H9 (cell line): ENCODE measurements around the gene MOGAT2. TPM values are rescaled to one million over a fixed set of nuclear protein-coding genes. Genes with fewer than 3 reads are reported as not detected.
"Not testable (repeated sequence)": the region's sequence is repeated elsewhere in the genome, so short reads cannot be mapped to it uniquely, and the experiment has no call there.

Source experiments
- DNase-seq: peaks from one replicate; pipeline ENCODE4 v3.0.0-alpha.2; 2017
- H2AFZ ChIP-seq: one replicate; pipeline ENCODE4 v1.6.1; 2013; ENCODE audit warnings: mild to moderate bottlenecking, low read length, control low read depth, moderate library complexity
- H2AK5ac ChIP-seq: 2 replicates; pipeline ENCODE4 v1.6.1; 2013; ENCODE audit warnings: low read length, control low read depth, mixed read lengths; ENCODE audit not compliant: insufficient read length
- H2BK120ac ChIP-seq: one replicate; pipeline ENCODE4 v1.6.1; 2013; ENCODE audit warnings: low read depth, mild to moderate bottlenecking, low read length, control low read depth, inconsistent platforms; ENCODE audit not compliant: poor library complexity, severe bottlenecking
- H2BK12ac ChIP-seq: 2 replicates; pipeline ENCODE4 v1.6.1; 2013; ENCODE audit warnings: low read length, control low read depth, mixed read lengths, low read depth; ENCODE audit not compliant: insufficient read length
- H2BK15ac ChIP-seq: 2 replicates; pipeline ENCODE4 v1.6.1; 2013; ENCODE audit warnings: low read depth, low read length, control low read depth
- H2BK20ac ChIP-seq: one replicate; pipeline ENCODE4 v1.6.1; 2013; ENCODE audit warnings: low read depth, mild to moderate bottlenecking, low read length, control low read depth, inconsistent platforms; ENCODE audit not compliant: poor library complexity, severe bottlenecking
- H2BK5ac ChIP-seq: 2 replicates; pipeline ENCODE4 v1.6.1; 2013; ENCODE audit warnings: low read length, control low read depth, mixed read lengths; ENCODE audit not compliant: insufficient read length
- H3K14ac ChIP-seq: 2 replicates; pipeline ENCODE4 v1.6.1; 2013; ENCODE audit warnings: low read length, control low read depth; ENCODE audit not compliant: insufficient read depth
- H3K18ac ChIP-seq: 2 replicates; pipeline ENCODE4 v1.6.1; 2013; ENCODE audit warnings: low read depth, mild to moderate bottlenecking, mixed read lengths, low read length, control low read depth; ENCODE audit not compliant: insufficient read length
- H3K23ac ChIP-seq: 2 replicates; pipeline ENCODE4 v1.6.1; 2013; ENCODE audit warnings: low read length, control low read depth, mixed read lengths, low read depth; ENCODE audit not compliant: insufficient read length
- H3K23me2 ChIP-seq: 2 replicates; pipeline ENCODE4 v1.6.1; 2013; ENCODE audit warnings: low read depth, mild to moderate bottlenecking, mixed read lengths, low read length, control low read depth; ENCODE audit not compliant: insufficient read length, poor library complexity, severe bottlenecking
- H3K27ac ChIP-seq: 2 replicates; pipeline ENCODE4 v1.5.1; 2013; ENCODE audit warnings: low read length, control low read depth, mixed read lengths, low read depth; ENCODE audit not compliant: insufficient read length
- H3K27me3 ChIP-seq: 2 replicates; pipeline ENCODE4 v1.6.1; 2013; ENCODE audit warnings: low read length, control low read depth, inconsistent platforms; ENCODE audit not compliant: insufficient read depth
- H3K4ac ChIP-seq: 2 replicates; pipeline ENCODE4 v1.6.1; 2013; ENCODE audit warnings: low read depth, mild to moderate bottlenecking, control low read depth, inconsistent platforms, low read length, moderate library complexity
- H3K4me1 ChIP-seq: 2 replicates; pipeline ENCODE4 v1.6.1; 2013; ENCODE audit warnings: low read length, control low read depth, inconsistent platforms; ENCODE audit not compliant: insufficient read depth
- H3K4me2 ChIP-seq: 2 replicates; pipeline ENCODE4 v1.6.1; 2013; ENCODE audit warnings: low read length, control low read depth, mixed read lengths; ENCODE audit not compliant: insufficient read length, insufficient read depth
- H3K56ac ChIP-seq: 2 replicates; pipeline ENCODE4 v1.6.1; 2013; ENCODE audit warnings: low read depth, mild to moderate bottlenecking, mixed read lengths, low read length, control low read depth; ENCODE audit not compliant: insufficient read length
- H3K79me1 ChIP-seq: 2 replicates; pipeline ENCODE4 v1.6.1; 2013; ENCODE audit warnings: low read depth, mild to moderate bottlenecking, moderate library complexity, low read length, control low read depth, inconsistent platforms; ENCODE audit not compliant: insufficient read depth, poor library complexity, severe bottlenecking
- H3K79me2 ChIP-seq: 2 replicates; pipeline ENCODE4 v1.6.1; 2013; ENCODE audit warnings: low read length, control low read depth, inconsistent platforms; ENCODE audit not compliant: insufficient read depth
- H3K9ac ChIP-seq: 2 replicates; pipeline ENCODE4 v1.6.1; 2013; ENCODE audit warnings: low read length, control low read depth, mixed read lengths; ENCODE audit not compliant: insufficient read length; ENCODE audit errors: extremely low read depth
- H3K9me3 ChIP-seq: one replicate; pipeline ENCODE4 v1.6.1; 2013; ENCODE audit warnings: low read depth, low read length, inconsistent platforms; ENCODE audit not compliant: control insufficient read depth
- H3T11ph ChIP-seq: one replicate; pipeline ENCODE4 v1.6.1; 2013; ENCODE audit warnings: mild to moderate bottlenecking, low read length, control low read depth, inconsistent platforms
- H4K20me1 ChIP-seq: one replicate; pipeline ENCODE4 v1.6.1; 2013; ENCODE audit not compliant: control insufficient read depth, insufficient read length, insufficient read depth
- H4K5ac ChIP-seq: 2 replicates; pipeline ENCODE4 v1.6.1; 2013; ENCODE audit warnings: low read depth, mild to moderate bottlenecking, mixed read lengths, low read length, control low read depth; ENCODE audit not compliant: insufficient read length
- H4K8ac ChIP-seq: replicated peaks from 2 replicates; pipeline ENCODE4 v1.6.1; 2013; ENCODE audit warnings: low read length, control low read depth, mixed read lengths, low read depth; ENCODE audit not compliant: insufficient read length
- H4K91ac ChIP-seq: 2 replicates; pipeline ENCODE4 v1.6.1; 2013; ENCODE audit warnings: low read depth, mild to moderate bottlenecking, moderate library complexity, mixed read lengths, low read length, control low read depth; ENCODE audit not compliant: insufficient read length
- H3K27ac Mint-ChIP-seq, 3 experiments: 2 replicates in 2 of 3; 3 replicates in 1 of 3; pipeline ENCODE4 v1.8.0; 2020 to 2021; ENCODE audit warnings: mixed read lengths in 3 of 3, mild to moderate bottlenecking in 1 of 3, moderate library complexity in 1 of 3
- H3K27me3 Mint-ChIP-seq: 2 replicates; pipeline ENCODE4 v1.8.0; 2021; ENCODE audit warnings: low read depth, mild to moderate bottlenecking, moderate library complexity, mixed read lengths
- H3K36me3 Mint-ChIP-seq, 3 experiments: 2 replicates in 2 of 3; 3 replicates in 1 of 3; pipeline ENCODE4 v1.8.0; 2020 to 2021; ENCODE audit warnings: low read depth in 3 of 3, mixed read lengths in 3 of 3; ENCODE audit not compliant: insufficient read depth in 1 of 3
- H3K4me1 Mint-ChIP-seq, 2 experiments: 2 replicates each; pipeline ENCODE4 v1.8.0; 2020; ENCODE audit warnings: mixed read lengths in 2 of 2
- H3K4me3 Mint-ChIP-seq, 2 experiments: 2 replicates in 1 of 2; 3 replicates in 1 of 2; pipeline ENCODE4 v1.8.0; 2020 to 2021; ENCODE audit warnings: mild to moderate bottlenecking in 2 of 2, mixed read lengths in 2 of 2, moderate library complexity in 1 of 2
- H3K9me3 Mint-ChIP-seq, 2 experiments: 2 replicates in 1 of 2; 3 replicates in 1 of 2; pipeline ENCODE4 v1.8.0; 2020; ENCODE audit warnings: mild to moderate bottlenecking in 2 of 2, mixed read lengths in 2 of 2, moderate library complexity in 1 of 2
- CTCF ChIP-seq: fragments of 200-600 bp; sonication (generic); conservative IDR thresholded peaks from 3 replicates; pipeline ENCODE4 v1.8.0; 2021; ENCODE audit warnings: antibody characterized with exemption, mild to moderate bottlenecking
- WGBS: extraction: QIAGEN DNeasy Blood & Tissue Kit; methylation state at CpG from one replicate; pipeline ENCODE4 v1.1.7; 2013; ENCODE audit warnings: missing lambda C conversion rate, low lambda C conversion rate, mixed read lengths; ENCODE audit not compliant: insufficient read length; ENCODE audit errors: extremely low coverage; 5-methylcytosine and 5-hydroxymethylcytosine counted together
- total RNA-seq: library from RNA; stranded (reverse); gene quantifications from 2 replicates; pipeline ENCODE4 v1.2.1, GENCODE V29; 2021

MOGAT2 gene
- total RNA-seq, 1 experiment from 2014 or later: not detected

- H3K9ac ChIP-seq: no peak overlapping the region
- no peak overlapping the region for H3K14ac ChIP-seq
- H2BK120ac ChIP-seq: no peak overlapping the region
- H4K20me1 ChIP-seq: no peaks in the 10 kb centered on the region
- H3K27me3 ChIP-seq: no peaks in the 10 kb centered on the region
- H2BK12ac ChIP-seq: no peak overlapping the region
- no peak overlapping the region for H3K27ac ChIP-seq
- H3K9me3 ChIP-seq: no peaks in the 10 kb centered on the region
- no peak overlapping the region for H2BK5ac ChIP-seq
- H2BK15ac ChIP-seq: no peak overlapping the region
- Mint-ChIP-seq H3K27me3 (peaks cover 26% of the 10 kb centered on the region), H3K36me3 (no peaks in the 10 kb centered on the region), H3K27ac (no peak overlapping the region), H3K9me3 (0 out of 5 replicates have a peak, but pooled peaks cover 0 to 3% of the 10 kb centered on the region in 2 experiments), H3K4me3 (no peak overlapping the region), H3K4me1 (peaks cover 2 to 3% of the 10 kb centered on the region in 2 experiments; a peak in 1 of 4 replicates)
- no peak overlapping the region for H4K8ac ChIP-seq
- H3K23me2 ChIP-seq: no peaks in the 10 kb centered on the region
- H3K4me1 ChIP-seq: no peaks in the 10 kb centered on the region
- no peak overlapping the region for H2BK20ac ChIP-seq
- TF ChIP-seq CTCF: peak; percentile 19; the same call in 1 of the 3 replicates
- H4K5ac ChIP-seq: no peak overlapping the region
- no peak overlapping the region for H3K23ac ChIP-seq
- H3K56ac ChIP-seq: no peak overlapping the region
- H3K79me1 ChIP-seq: no peaks in the 10 kb centered on the region
- H3K4ac ChIP-seq: no peak overlapping the region
- no peak overlapping the region for H3K18ac ChIP-seq
- no peak overlapping the region for H4K91ac ChIP-seq
- no peak overlapping the region for H2AK5ac ChIP-seq
- no peaks in the 10 kb centered on the region for H3K79me2 ChIP-seq
- H3K4me2 ChIP-seq: no peak overlapping the region
- no peak for DNase-seq
- no CpG with 5 or more reads among the region's 1 CpG for WGBS
- H2AFZ ChIP-seq: no peak overlapping the region
- H3T11ph ChIP-seq: no peak overlapping the region
Observed at GRCh38 chr11:75740681-75741080, 23.0 kb downstream of the MOGAT2 start.

GRCh38 chr11:75743159-75743558 is 25.5 kb downstream of the MOGAT2 start:
- H4K91ac ChIP-seq, H3K23me2 ChIP-seq, H3K14ac ChIP-seq, H3K4me2 ChIP-seq, H2AFZ ChIP-seq, H2BK5ac ChIP-seq, H3K4me1 ChIP-seq, H3K9ac ChIP-seq, H3K4me1 Mint-ChIP-seq, H3K79me2 ChIP-seq, H3K9me3 ChIP-seq, H3K27ac Mint-ChIP-seq, H4K20me1 ChIP-seq, H3T11ph ChIP-seq, H4K8ac ChIP-seq, H2BK20ac ChIP-seq, H2BK15ac ChIP-seq, H3K27me3 ChIP-seq, DNase-seq, H2AK5ac ChIP-seq, H2BK12ac ChIP-seq, H4K5ac ChIP-seq, H3K23ac ChIP-seq, H3K27ac ChIP-seq, H3K4ac ChIP-seq, H3K18ac ChIP-seq, H3K56ac ChIP-seq, H2BK120ac ChIP-seq, H3K79me1 ChIP-seq, H3K4me3 Mint-ChIP-seq: not testable (repeated sequence)
- no CpG with 5 or more reads among the region's 4 CpGs for WGBS
- Mint-ChIP-seq H3K27me3 (peaks cover 45% of the 10 kb centered on the region), H3K9me3 (peaks cover 7 to 15% of the 10 kb centered on the region in 2 experiments; a peak in 4 of 5 replicates), H3K36me3 (peaks cover 7 to 13% (median 8%) of the 10 kb centered on the region in 3 experiments)
